Measurements from ENCODE around the gene SYT1. TPM values are rescaled to one million over a fixed set of nuclear protein-coding genes. Genes with fewer than 3 reads are reported as not detected.

Gene SYT1
- total RNA-seq, 2 donors from 2014 or later = 1.0 to 22.7 TPM

- no peaks in the 10 kb centered on the region for H3K9me3 ChIP-seq
- no peaks in the 10 kb centered on the region for H3K36me3 ChIP-seq (replicated peaks in 1 of 2; ENCODE audit: insufficient read depth in 1 of 2, low read depth in 2 of 2)
- no peak for TF ChIP-seq CTCF (IDR thresholded peaks at IDR 0.05)
- no peak for TF ChIP-seq POLR2A (IDR thresholded peaks at IDR 0.05)
- intact Hi-C loops (cut with DNase I) = no loop called here
- WGBS, 2 donors = 59 to 73% methylated on average over 1 of the region's 1 CpG
- H3K4me1 ChIP-seq = no peaks in the 10 kb centered on the region
- H3K27ac ChIP-seq = no peak overlapping the region
- H3K4me3 ChIP-seq = no peak overlapping the region
- ATAC-seq = no peak
- no peak for DNase-seq
- H3K27me3 ChIP-seq = no peaks in the 10 kb centered on the region
Observed at GRCh38 chr12:79162948-79163347, 298.4 kb downstream of the SYT1 start.

GRCh38 chr12:79164890-79165289 lies 300.3 kb downstream of the SYT1 start:
- 52 to 64% methylated on average over 2 of the region's 2 CpGs for WGBS, 2 donors

GRCh38 chr12:79168687-79169086 lies 304.1 kb downstream of the SYT1 start:
- Histone ChIP-seq H3K9me3 (no peaks in the 10 kb centered on the region), H3K4me1 (no peaks in the 10 kb centered on the region)
- 36 to 44% methylated on average over 2 of the region's 2 CpGs for WGBS, 2 donors

More at GRCh38 chr12:79164890-79165289, 300.3 kb downstream of the SYT1 start:
- no peaks in the 10 kb centered on the region for H3K27me3 ChIP-seq
- DNase-seq = no peak
- intact Hi-C loops (cut with DNase I) = no loop called here
- no peaks in the 10 kb centered on the region for H3K4me1 ChIP-seq
- no peak overlapping the region for H3K4me3 ChIP-seq
- H3K36me3 ChIP-seq (replicated peaks in 1 of 2; ENCODE audit: insufficient read depth in 1 of 2, low read depth in 2 of 2) = no peaks in the 10 kb centered on the region
- no peaks in the 10 kb centered on the region for H3K9me3 ChIP-seq
- H3K27ac ChIP-seq = no peak overlapping the region
- TF ChIP-seq POLR2A (IDR thresholded peaks at IDR 0.05) (no peak), CTCF (IDR thresholded peaks at IDR 0.05) (no peak)
- no peak for ATAC-seq

GRCh38 chr12:79174626-79175025 lies 310.1 kb downstream of the SYT1 start:
- no peaks in the 10 kb centered on the region for H3K9me3 ChIP-seq
- DNase-seq = no peak
- no peak for ATAC-seq
- no peaks in the 10 kb centered on the region for H3K4me1 ChIP-seq
- H3K36me3 ChIP-seq (replicated peaks in 1 of 2; ENCODE audit: insufficient read depth in 1 of 2, low read depth in 2 of 2) = no peaks in the 10 kb centered on the region
- 3 to 5% methylated on average over 1 of the region's 1 CpG for WGBS, 2 donors
- intact Hi-C loops (cut with DNase I) = no loop called here
- H3K27ac ChIP-seq = no peak overlapping the region
- no peaks in the 10 kb centered on the region for H3K27me3 ChIP-seq
- H3K4me3 ChIP-seq = no peak overlapping the region
- TF ChIP-seq POLR2A (IDR thresholded peaks at IDR 0.05) = no peak
- TF ChIP-seq CTCF (IDR thresholded peaks at IDR 0.05) = peak in 3 of 7 experiments; percentile 23 to 44 (median 33)

More at GRCh38 chr12:79168687-79169086, 304.1 kb downstream of the SYT1 start:
- TF ChIP-seq POLR2A (IDR thresholded peaks at IDR 0.05) (no peak), CTCF (IDR thresholded peaks at IDR 0.05) (no peak)
- DNase-seq = no peak
- Histone ChIP-seq H3K4me3 (no peak overlapping the region), H3K36me3 (replicated peaks in 1 of 2; ENCODE audit: insufficient read depth in 1 of 2, low read depth in 2 of 2) (no peaks in the 10 kb centered on the region), H3K27me3 (no peaks in the 10 kb centered on the region), H3K27ac (no peak overlapping the region)
- ATAC-seq = no peak
- intact Hi-C loops (cut with DNase I) = no loop called here

- WGBS, 2 donors = 68 to 93% methylated on average over 2 of the region's 2 CpGs
Observed at GRCh38 chr12:79183003-79183402, 318.4 kb downstream of the SYT1 start.

More at GRCh38 chr12:79183003-79183402, 318.4 kb downstream of the SYT1 start:
- no peak overlapping the region for H3K4me3 ChIP-seq
- TF ChIP-seq CTCF (IDR thresholded peaks at IDR 0.05) = no peak
- no peak for TF ChIP-seq POLR2A (IDR thresholded peaks at IDR 0.05)
- H3K36me3 ChIP-seq (replicated peaks in 1 of 2; ENCODE audit: insufficient read depth in 1 of 2, low read depth in 2 of 2) = no peaks in the 10 kb centered on the region
- intact Hi-C loops (cut with DNase I) = no loop called here
- no peak for DNase-seq
- H3K9me3 ChIP-seq = no peaks in the 10 kb centered on the region
- no peak for ATAC-seq
- H3K27ac ChIP-seq = no peak overlapping the region
- H3K27me3 ChIP-seq = no peaks in the 10 kb centered on the region
- H3K4me1 ChIP-seq = no peaks in the 10 kb centered on the region
